ENCODE measurements around the gene KCNK18.

Gene KCNK18

DNA sequence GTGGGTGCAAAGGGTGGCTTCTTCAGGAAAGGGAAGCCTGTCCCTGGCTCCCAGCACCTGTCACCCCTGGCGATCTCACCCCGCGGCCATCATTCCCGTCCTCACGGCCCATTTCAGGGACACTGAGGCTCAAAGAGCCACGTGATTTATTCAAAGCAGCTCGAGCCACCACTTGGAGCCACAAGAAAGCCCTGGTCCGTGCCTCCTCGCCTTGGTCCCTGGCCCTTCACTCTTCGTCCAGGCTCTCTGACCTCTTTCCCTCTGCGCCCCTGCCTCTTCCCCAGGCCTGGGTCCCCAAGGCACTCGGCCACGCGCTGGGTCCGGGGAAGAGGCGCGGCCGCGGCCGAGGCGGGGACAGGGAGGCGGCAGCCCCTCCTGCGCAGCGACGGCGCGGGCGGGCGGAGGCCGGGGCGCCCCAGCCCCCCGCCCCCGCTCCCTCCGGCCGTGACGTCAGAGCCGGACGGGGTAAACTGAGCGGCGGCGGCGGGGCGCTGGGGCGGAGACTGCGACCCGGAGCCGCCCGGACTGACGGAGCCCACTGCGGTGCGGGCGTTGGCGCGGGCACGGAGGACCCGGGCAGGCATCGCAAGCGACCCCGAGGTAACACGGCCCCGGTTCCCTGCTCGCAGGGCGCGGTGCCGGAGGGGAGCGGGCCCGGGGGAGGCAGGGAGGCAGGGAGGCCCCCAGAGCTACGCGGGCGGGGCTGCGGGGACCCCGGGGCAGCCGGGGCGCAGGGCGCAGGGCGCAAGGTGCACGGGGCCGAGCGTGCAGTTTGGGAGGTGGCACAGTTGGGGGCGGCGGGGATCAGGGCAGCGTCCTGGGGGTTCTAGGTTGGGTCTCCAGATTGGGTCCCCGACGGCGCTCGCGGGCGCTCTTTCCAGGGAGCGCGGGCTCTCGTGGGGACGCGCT lies 43.6 kb downstream of the KCNK18 start, which contains the start of gene SLC18A2:
Gene SLC18A2, plus strand, starts transcription at position 494 of the 909 bp plus-strand sequence. CDS start 580 bp downstream, outside the sequence.
- DNase-seq: no peak
- in situ Hi-C loops (cut with MboI; ENCODE audit: low pct_unique_long_range_greater_than_20kb, low sequenced_read_pairs): no loop called here

GRCh38 chr10:117241541-117242462 lies 44.5 kb downstream of the KCNK18 start:
- in situ Hi-C loops (cut with MboI; ENCODE audit: low pct_unique_long_range_greater_than_20kb, low sequenced_read_pairs): no loop called here
- DNase-seq: no peak

GRCh38 chr10:117242463-117242832 lies 45.2 kb downstream of the KCNK18 start:
- in situ Hi-C loops (cut with MboI; ENCODE audit: low pct_unique_long_range_greater_than_20kb, low sequenced_read_pairs): no loop called here
- no peak for DNase-seq

GRCh38 chr10:117246997-117247671 lies 49.8 kb downstream of the KCNK18 start:
- in situ Hi-C loops (cut with MboI; ENCODE audit: low pct_unique_long_range_greater_than_20kb, low sequenced_read_pairs): no loop called here
- DNase-seq: no peak

DNA sequence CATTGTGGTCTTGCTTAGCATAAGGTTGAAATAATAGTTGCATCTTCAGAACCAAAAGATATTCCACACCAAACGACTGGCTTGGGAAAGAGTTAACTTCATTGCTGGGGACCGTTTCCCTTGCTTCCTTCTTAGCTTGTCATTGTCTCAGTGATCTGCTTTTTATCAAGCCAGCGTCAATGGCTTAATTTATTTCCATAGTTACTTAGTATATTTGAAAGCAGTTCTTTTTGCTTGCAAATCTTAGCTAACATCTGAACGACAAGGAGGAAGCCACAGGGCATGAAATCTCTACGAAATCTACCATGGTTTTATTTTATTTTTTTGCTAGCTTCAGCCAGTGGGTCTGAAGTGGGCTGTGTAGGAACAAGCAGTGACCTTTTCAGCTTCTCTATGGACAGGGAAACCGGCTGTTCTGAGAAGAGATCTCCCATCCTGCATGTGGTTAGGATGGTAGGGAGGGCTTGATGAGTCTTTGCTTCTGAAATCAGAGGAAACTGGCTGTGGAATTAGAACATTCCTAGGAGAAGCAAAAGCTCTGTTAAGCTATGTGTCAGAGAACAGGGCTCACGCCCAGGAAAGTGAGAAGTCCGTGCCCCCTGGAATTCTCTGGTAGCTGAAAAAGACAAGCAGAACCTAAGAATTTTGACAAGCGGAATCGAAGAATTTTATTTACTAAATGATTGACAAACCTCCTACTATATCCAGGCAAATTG lies 51.6 kb downstream of the KCNK18 start:
- in situ Hi-C loops (cut with MboI; ENCODE audit: low pct_unique_long_range_greater_than_20kb, low sequenced_read_pairs): no loop called here
- DNase-seq: no peak

- in situ Hi-C loops (cut with MboI; ENCODE audit: low pct_unique_long_range_greater_than_20kb, low sequenced_read_pairs): no loop called here
- DNase-seq: no peak
Measured at GRCh38 chr10:117249493-117250093, 52.3 kb downstream of the KCNK18 start.

- no peak for DNase-seq
- in situ Hi-C loops (cut with MboI; ENCODE audit: low pct_unique_long_range_greater_than_20kb, low sequenced_read_pairs): no loop called here
Measured at GRCh38 chr10:117250411-117250810, 53.1 kb downstream of the KCNK18 start.

DNA sequence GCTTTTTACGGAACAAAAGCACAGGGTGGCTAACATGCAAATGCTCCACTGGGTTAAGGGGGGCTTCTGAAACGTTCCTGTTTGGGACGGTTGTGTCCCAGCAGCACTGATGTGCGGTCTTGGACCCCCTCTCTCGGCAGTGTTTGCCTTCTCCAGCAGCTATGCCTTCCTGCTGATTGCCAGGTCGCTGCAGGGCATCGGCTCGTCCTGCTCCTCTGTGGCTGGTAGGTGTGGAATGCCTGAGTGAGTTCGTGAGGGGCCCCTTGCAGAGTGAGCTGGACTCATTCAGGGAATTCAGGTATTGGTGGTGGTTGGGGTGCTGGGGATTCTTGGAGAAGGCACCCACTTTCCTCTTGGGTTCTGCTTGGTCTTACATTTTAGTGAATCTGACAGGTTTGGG lies 56.6 kb downstream of the KCNK18 start:
- in situ Hi-C loops (cut with MboI; ENCODE audit: low pct_unique_long_range_greater_than_20kb, low sequenced_read_pairs): no loop called here

GRCh38 chr10:117254338-117254737 lies 57.0 kb downstream of the KCNK18 start:
- DNase-seq: no peak
- in situ Hi-C loops (cut with MboI; ENCODE audit: low pct_unique_long_range_greater_than_20kb, low sequenced_read_pairs): no loop called here

More for the DNA sequence above, 56.6 kb downstream of the KCNK18 start:
- DNase-seq: no peak

DNA sequence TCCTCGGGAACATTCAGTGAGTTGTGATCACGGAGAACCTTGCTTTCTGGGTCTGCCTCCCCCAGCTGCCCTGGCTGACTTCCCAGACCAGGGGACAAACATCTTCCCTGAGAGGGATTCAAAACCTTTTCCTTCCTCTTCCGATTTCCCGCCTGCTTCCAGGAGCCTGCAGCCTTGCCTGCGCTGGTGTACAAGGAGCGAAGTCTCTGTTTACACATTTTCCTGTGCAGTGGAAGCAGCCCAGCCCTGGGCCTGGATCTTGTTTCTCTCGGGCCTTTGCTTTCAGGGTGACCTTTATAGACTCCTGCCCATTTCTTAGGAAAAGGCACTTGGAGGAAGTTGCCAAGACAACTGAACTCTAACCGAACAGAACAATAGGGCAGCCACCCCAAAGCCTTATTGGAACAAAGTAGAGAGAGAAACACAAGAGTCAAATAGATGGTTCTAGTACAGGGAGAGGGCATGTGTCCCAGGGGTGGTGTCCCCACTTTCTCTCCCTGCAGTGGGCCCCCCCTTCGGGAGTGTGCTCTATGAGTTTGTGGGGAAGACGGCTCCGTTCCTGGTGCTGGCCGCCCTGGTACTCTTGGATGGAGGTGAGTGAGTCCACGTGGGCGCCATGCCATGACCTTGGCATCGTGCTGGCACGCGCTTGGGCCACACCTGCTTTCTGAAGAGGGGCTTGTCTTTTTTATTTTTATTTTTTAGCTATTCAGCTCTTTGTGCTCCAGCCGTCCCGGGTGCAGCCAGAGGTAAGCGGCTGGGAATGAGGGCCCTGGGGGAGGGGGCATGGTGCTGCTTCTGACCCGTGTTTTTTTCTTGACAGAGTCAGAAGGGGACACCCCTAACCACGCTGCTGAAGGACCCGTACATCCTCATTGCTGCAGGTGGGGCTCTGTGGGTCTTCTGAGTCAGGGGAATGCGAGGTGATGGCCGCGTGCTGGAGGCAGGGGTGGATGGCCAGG lies 57.8 kb downstream of the KCNK18 start:
- DNase-seq: no peak
- in situ Hi-C loops (cut with MboI; ENCODE audit: low pct_unique_long_range_greater_than_20kb, low sequenced_read_pairs): no loop called here

DNA sequence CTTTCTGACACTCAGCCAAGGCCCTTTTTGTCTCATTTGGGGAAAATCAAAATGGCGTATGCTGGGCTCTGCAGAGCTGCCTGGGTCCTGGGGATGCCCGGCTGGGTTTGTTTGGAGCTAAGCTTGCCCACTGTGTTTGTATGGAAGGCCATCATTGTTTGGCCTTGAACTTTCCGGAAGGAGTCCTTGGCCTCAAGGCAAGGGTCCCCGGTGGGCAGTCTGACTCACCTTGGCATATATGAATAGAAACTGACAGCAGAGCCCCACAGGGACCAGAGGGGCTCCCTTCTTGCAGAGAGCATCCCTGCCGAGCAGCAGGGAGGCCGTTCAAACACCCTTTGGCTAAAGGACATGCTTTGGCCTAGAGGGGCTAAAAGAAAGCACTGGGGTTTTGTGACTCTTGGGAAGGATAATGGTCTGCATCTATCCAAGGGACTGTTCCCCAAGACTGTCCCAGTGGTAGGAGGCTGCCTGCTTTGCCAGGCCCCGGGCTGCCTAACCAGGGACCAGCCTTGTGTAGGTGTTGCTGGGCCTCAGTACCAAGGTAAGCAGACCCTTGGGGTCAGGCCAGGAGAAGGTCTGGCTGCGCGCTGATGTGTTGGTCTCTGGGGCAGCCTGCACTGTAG lies 58.7 kb downstream of the KCNK18 start:
- no peak for DNase-seq

GRCh38 chr10:117256910-117257309 lies 59.6 kb downstream of the KCNK18 start:
- in situ Hi-C loops (cut with MboI; ENCODE audit: low pct_unique_long_range_greater_than_20kb, low sequenced_read_pairs): no loop called here

More for the DNA sequence above, 58.7 kb downstream of the KCNK18 start:
- in situ Hi-C loops (cut with MboI; ENCODE audit: low pct_unique_long_range_greater_than_20kb, low sequenced_read_pairs): no loop called here

DNA sequence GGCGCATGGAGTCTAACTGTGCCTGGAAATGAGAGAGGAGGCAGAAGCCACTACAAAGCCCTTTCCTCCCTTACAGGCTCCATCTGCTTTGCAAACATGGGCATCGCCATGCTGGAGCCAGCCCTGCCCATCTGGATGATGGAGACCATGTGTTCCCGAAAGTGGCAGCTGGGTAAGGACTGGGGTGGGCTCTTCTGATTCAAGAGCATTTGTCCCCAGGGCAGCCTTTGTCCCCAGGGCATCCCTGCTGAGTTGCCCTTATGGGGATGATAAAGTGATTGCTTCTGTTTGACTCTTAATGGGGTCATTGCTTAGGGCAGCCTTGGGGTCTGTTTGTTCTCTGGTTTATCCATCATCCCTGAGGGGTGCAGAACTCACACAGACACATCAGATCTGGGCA lies 60.4 kb downstream of the KCNK18 start:
- in situ Hi-C loops (cut with MboI; ENCODE audit: low pct_unique_long_range_greater_than_20kb, low sequenced_read_pairs): no loop called here
- no peak for DNase-seq

More at GRCh38 chr10:117256910-117257309, 59.6 kb downstream of the KCNK18 start:
- DNase-seq: no peak

GRCh38 chr10:117259279-117259678 lies 62.0 kb downstream of the KCNK18 start:
- in situ Hi-C loops (cut with MboI; ENCODE audit: low pct_unique_long_range_greater_than_20kb, low sequenced_read_pairs): no loop called here
- peak; percentile 72 for DNase-seq

All from KBM-7 (cell line).